SK-N-SH treated with all-trans-retinoic acid at 6 μM for 48 hours (cell line): ENCODE measurements around the gene RNF114.

ENCODE experiments used
- ATAC-seq: fragments of 200-7000 bp; cut with Tn5 transposase; 3 replicates; pipeline ENCODE4 v1.9.1; 2020; ENCODE audit warnings: mild to moderate bottlenecking, moderate library complexity
- ARNTL ChIP-seq: fragments of 450-650 bp; formaldehyde crosslinking; IDR thresholded peaks from 2 replicates; pipeline ENCODE4 v1.5.0; 2020; ENCODE audit warnings: low read depth, mild to moderate bottlenecking, moderate library complexity, borderline replicate concordance
- BACH2 ChIP-seq: fragments of 250-450 bp; sonication (Bioruptor Pico); IDR thresholded peaks from 2 replicates; pipeline ENCODE4 v1.9.0; 2021; ENCODE audit warnings: mild to moderate bottlenecking, borderline replicate concordance
- CSRNP3 ChIP-seq: fragments of 250-450 bp; sonication (Bioruptor Pico); IDR thresholded peaks from 2 replicates; pipeline ENCODE4 v1.5.1; 2021; ENCODE audit warnings: mild to moderate bottlenecking, moderate library complexity
- ESRRG ChIP-seq: fragments of 250-450 bp; sonication (Bioruptor Pico); IDR thresholded peaks from 2 replicates; pipeline ENCODE4 v1.6.1; 2021; ENCODE audit warnings: mild to moderate bottlenecking
- GLIS3 ChIP-seq: fragments of 250-450 bp; sonication (Bioruptor Pico); IDR thresholded peaks from 2 replicates; pipeline ENCODE4 v1.5.0; 2020; ENCODE audit warnings: mild to moderate bottlenecking, moderate library complexity
- ISL1 ChIP-seq: fragments of 250-450 bp; sonication (Bioruptor Pico); IDR thresholded peaks from 2 replicates; pipeline ENCODE4 v2.1.2; 2022; ENCODE audit warnings: mild to moderate bottlenecking, moderate library complexity
- PATZ1 ChIP-seq: fragments of 250-450 bp; sonication (Bioruptor Pico); IDR thresholded peaks from 2 replicates; pipeline ENCODE4 v1.8.0; 2020; ENCODE audit warnings: mild to moderate bottlenecking, moderate library complexity, borderline replicate concordance
- PPARA ChIP-seq: fragments of 250-450 bp; sonication (Bioruptor Pico); IDR thresholded peaks from 2 replicates; pipeline ENCODE4 v1.5.0; 2020; ENCODE audit warnings: mild to moderate bottlenecking, borderline replicate concordance
- RARB ChIP-seq: fragments of 250-450 bp; sonication (Bioruptor Pico); IDR thresholded peaks from 2 replicates; pipeline ENCODE4 v1.8.0; 2021; ENCODE audit warnings: mild to moderate bottlenecking, moderate library complexity
- SNAI2 ChIP-seq: fragments of 250-450 bp; sonication (Bioruptor Pico); IDR thresholded peaks from 2 replicates; pipeline ENCODE4 v1.5.0; 2020; ENCODE audit warnings: mild to moderate bottlenecking, moderate library complexity
- TCF4 ChIP-seq: fragments of 250-450 bp; sonication (Bioruptor Pico); IDR thresholded peaks from 2 replicates; pipeline ENCODE4 v1.8.0; 2021; ENCODE audit warnings: mild to moderate bottlenecking, moderate library complexity, borderline replicate concordance
- TOX ChIP-seq: fragments of 250-450 bp; sonication (Bioruptor Pico); IDR thresholded peaks from 2 replicates; pipeline ENCODE4 v1.8.0; 2021; ENCODE audit warnings: mild to moderate bottlenecking, moderate library complexity, borderline replicate concordance
- ZC3H10 ChIP-seq: fragments of 250-450 bp; sonication (Bioruptor Pico); IDR thresholded peaks from 2 replicates; pipeline ENCODE4 v1.5.1; 2021; ENCODE audit warnings: mild to moderate bottlenecking, moderate library complexity
- ZFP3 ChIP-seq: fragments of 250-450 bp; sonication (Bioruptor Pico); IDR thresholded peaks from 2 replicates; pipeline ENCODE4 v1.5.0; 2020; ENCODE audit warnings: mild to moderate bottlenecking, moderate library complexity
- ZFP30 ChIP-seq: fragments of 450-650 bp; formaldehyde crosslinking; IDR thresholded peaks from 2 replicates; pipeline ENCODE4 v1.5.0; 2022; ENCODE audit warnings: mild to moderate bottlenecking, moderate library complexity
- ZNF565 ChIP-seq: fragments of 450-650 bp; formaldehyde crosslinking; conservative IDR thresholded peaks from 2 replicates; pipeline ENCODE4 v1.5.0; 2020; ENCODE audit warnings: low read depth, mild to moderate bottlenecking, moderate library complexity
- ZNF70 ChIP-seq: fragments of 450-650 bp; formaldehyde crosslinking; IDR thresholded peaks from 2 replicates; pipeline ENCODE4 v1.5.0; 2020; ENCODE audit warnings: mild to moderate bottlenecking, moderate library complexity
- ZNF8 ChIP-seq: fragments of 450-650 bp; formaldehyde crosslinking; IDR thresholded peaks from 2 replicates; pipeline ENCODE4 v1.5.0; 2020; ENCODE audit warnings: mild to moderate bottlenecking, moderate library complexity
- TF ChIP-seq, protein P1 (sequence below): fragments of 250-450 bp; sonication (Bioruptor Pico); IDR thresholded peaks from 2 replicates; pipeline ENCODE4 v1.5.1; 2020; ENCODE audit warnings: low read depth, mild to moderate bottlenecking, moderate library complexity
- TF ChIP-seq, protein P2 (sequence below): fragments of 250-450 bp; sonication (Bioruptor Pico); IDR thresholded peaks from 2 replicates; pipeline ENCODE4 v1.5.0; 2020; ENCODE audit warnings: mild to moderate bottlenecking, moderate library complexity
- TF ChIP-seq, protein P3 (sequence below): fragments of 250-450 bp; sonication (Bioruptor Pico); IDR thresholded peaks from 2 replicates; pipeline ENCODE4 v1.8.0; 2021; ENCODE audit warnings: low read depth, mild to moderate bottlenecking, moderate library complexity, borderline replicate concordance

The RNF114 gene

DNA sequence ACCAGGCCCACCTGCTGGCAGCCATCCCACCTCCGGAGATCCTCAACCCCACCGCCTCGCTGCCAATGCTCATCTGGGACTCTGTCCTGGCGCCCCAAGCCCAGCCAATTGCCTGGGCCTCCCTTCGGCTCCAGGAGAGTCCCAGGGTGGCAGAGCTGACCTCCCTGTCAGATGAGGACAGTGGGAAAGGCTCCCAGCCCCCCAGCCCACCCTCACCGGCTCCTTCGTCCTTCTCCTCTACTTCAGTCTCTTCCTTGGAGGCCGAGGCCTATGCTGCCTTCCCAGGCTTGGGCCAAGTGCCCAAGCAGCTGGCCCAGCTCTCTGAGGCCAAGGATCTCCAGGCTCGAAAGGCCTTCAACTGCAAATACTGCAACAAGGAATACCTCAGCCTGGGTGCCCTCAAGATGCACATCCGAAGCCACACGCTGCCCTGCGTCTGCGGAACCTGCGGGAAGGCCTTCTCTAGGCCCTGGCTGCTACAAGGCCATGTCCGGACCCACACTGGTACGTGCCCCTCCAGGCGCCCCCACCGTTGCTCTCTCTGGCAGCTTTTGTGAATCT is 47.7 kb downstream of the RNF114 start (continued):
- TF ChIP-seq, protein P1, sequence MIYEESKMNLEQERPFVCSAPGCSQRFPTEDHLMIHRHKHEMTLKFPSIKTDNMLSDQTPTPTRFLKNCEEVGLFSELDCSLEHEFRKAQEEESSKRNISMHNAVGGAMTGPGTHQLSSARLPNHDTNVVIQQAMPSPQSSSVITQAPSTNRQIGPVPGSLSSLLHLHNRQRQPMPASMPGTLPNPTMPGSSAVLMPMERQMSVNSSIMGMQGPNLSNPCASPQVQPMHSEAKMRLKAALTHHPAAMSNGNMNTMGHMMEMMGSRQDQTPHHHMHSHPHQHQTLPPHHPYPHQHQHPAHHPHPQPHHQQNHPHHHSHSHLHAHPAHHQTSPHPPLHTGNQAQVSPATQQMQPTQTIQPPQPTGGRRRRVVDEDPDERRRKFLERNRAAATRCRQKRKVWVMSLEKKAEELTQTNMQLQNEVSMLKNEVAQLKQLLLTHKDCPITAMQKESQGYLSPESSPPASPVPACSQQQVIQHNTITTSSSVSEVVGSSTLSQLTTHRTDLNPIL (CRISPR knock-in tag): no peak
- TF ChIP-seq, protein P2, sequence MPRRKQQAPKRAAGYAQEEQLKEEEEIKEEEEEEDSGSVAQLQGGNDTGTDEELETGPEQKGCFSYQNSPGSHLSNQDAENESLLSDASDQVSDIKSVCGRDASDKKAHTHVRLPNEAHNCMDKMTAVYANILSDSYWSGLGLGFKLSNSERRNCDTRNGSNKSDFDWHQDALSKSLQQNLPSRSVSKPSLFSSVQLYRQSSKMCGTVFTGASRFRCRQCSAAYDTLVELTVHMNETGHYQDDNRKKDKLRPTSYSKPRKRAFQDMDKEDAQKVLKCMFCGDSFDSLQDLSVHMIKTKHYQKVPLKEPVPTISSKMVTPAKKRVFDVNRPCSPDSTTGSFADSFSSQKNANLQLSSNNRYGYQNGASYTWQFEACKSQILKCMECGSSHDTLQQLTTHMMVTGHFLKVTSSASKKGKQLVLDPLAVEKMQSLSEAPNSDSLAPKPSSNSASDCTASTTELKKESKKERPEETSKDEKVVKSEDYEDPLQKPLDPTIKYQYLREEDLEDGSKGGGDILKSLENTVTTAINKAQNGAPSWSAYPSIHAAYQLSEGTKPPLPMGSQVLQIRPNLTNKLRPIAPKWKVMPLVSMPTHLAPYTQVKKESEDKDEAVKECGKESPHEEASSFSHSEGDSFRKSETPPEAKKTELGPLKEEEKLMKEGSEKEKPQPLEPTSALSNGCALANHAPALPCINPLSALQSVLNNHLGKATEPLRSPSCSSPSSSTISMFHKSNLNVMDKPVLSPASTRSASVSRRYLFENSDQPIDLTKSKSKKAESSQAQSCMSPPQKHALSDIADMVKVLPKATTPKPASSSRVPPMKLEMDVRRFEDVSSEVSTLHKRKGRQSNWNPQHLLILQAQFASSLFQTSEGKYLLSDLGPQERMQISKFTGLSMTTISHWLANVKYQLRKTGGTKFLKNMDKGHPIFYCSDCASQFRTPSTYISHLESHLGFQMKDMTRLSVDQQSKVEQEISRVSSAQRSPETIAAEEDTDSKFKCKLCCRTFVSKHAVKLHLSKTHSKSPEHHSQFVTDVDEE (CRISPR knock-in tag): no peak
- no peak for TF ChIP-seq GLIS3
- no peak for TF ChIP-seq ZFP3 (CRISPR knock-in tag)
- no peak for TF ChIP-seq BACH2 (CRISPR knock-in tag)
- TF ChIP-seq, all 23 proteins: peak for 0

DNA sequence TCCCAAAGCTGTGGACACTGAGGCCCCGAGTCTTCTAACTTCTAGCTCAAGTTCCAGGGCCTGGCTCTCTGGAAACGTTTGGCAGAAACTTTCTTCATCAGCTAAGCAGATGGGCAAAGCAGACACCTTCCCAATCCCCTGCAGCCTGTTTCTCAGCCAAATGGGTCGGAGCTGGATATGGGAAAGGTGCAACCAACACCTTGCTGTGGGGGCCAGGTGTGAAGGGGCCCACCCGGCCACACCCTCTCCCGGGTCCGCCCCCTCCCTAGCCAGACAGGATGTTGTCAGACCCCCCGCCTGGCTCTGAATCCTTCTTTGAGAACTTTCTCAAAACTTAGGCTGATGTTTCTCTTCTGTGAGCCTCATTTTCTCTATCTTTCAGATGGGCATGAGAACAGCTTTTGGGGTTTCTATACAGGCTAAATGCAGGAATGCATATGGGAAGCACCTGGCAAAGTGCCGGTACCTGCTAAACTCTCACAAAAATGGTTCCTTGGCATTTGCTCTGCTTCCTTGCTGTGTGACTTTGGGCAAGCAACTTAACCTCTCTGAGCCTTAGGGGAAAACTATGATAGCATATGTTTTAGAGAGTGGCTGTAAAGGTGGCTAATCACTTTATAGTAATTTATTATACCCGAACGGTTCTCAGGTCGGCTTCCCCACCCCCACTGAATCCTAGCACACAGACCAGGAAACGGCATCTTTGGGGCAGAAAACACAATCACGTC is 48.4 kb downstream of the RNF114 start:
- no peak for ATAC-seq
- TF ChIP-seq, protein P1 (CRISPR knock-in tag): no peak
- TF ChIP-seq PPARA (CRISPR knock-in tag) (no peak), ARNTL (CRISPR knock-in tag) (no peak), GLIS3 (no peak), TOX (CRISPR knock-in tag) (no peak)

DNA sequence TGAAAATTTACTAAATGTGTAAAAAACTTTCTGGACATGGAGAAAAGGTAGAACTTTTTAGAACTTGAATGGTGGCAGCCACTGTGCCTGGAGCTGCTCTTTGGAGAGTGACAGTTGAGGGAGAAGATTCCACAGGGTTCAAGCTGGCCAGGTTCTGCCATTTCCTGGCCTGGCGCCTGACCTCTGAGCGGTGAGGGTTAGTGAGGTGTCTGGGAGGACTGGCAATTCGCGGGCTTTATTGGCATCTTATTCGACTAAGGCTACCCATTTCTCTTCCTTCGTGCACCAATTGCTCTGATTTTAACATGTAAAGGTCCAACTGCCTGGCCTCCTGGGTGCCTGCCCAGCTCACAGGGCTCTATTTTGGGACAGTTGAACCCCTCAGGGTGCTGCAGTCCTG is 49.0 kb downstream of the RNF114 start:
- no peak for ATAC-seq
- no peak for TF ChIP-seq SNAI2 (CRISPR knock-in tag)
- TF ChIP-seq ISL1 (CRISPR knock-in tag): no peak
- no peak for TF ChIP-seq ZNF70 (CRISPR knock-in tag)
- TF ChIP-seq ARNTL (CRISPR knock-in tag): no peak
- no peak for TF ChIP-seq ESRRG (CRISPR knock-in tag)
- no peak for TF ChIP-seq ZNF8
- no peak for TF ChIP-seq ZNF565 (CRISPR knock-in tag)
- TF ChIP-seq ZFP30 (CRISPR knock-in tag): no peak

- TF ChIP-seq RARB (CRISPR knock-in tag): no peak
- no peak for ATAC-seq
Observed at GRCh38 chr20:49985617-49986016, 49.4 kb downstream of the RNF114 start.

DNA sequence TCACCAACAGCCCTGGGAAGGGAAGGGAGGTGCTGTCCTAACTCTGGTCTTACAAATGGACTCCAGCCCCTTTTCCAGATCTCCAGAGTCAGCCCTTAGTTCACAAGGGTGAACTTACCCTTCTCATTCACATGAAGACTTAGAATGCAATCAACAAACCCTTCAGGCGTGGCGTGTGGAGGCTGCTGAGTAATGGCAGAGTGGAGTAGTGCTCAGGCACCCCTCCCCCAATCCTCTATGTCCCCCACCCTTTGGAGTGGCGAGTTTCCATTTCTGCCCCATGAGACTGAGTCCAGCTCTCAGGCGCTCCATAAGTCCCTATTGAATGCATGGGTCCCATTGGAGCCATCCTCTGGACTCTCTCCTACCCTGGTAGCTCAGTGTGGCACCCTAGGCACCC is 49.9 kb downstream of the RNF114 start:
- no peak for ATAC-seq
- TF ChIP-seq ARNTL (CRISPR knock-in tag): no peak
- no peak for TF ChIP-seq ZFP3 (CRISPR knock-in tag)
- TF ChIP-seq, protein P3, sequence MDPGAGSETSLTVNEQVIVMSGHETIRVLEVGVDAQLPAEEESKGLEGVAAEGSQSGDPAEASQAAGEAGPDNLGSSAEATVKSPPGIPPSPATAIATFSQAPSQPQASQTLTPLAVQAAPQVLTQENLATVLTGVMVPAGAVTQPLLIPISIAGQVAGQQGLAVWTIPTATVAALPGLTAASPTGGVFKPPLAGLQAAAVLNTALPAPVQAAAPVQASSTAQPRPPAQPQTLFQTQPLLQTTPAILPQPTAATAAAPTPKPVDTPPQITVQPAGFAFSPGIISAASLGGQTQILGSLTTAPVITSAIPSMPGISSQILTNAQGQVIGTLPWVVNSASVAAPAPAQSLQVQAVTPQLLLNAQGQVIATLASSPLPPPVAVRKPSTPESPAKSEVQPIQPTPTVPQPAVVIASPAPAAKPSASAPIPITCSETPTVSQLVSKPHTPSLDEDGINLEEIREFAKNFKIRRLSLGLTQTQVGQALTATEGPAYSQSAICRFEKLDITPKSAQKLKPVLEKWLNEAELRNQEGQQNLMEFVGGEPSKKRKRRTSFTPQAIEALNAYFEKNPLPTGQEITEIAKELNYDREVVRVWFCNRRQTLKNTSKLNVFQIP (CRISPR knock-in tag): no peak
- TF ChIP-seq ZFP30 (CRISPR knock-in tag): no peak
- no peak for TF ChIP-seq TOX (CRISPR knock-in tag)
- TF ChIP-seq PATZ1 (CRISPR knock-in tag): no peak
- no peak for TF ChIP-seq ISL1 (CRISPR knock-in tag)
- no peak for TF ChIP-seq RARB (CRISPR knock-in tag)
- no peak for TF ChIP-seq CSRNP3 (CRISPR knock-in tag)
- TF ChIP-seq ESRRG (CRISPR knock-in tag): no peak
- TF ChIP-seq TCF4: no peak
- TF ChIP-seq BACH2 (CRISPR knock-in tag): no peak
- TF ChIP-seq ZNF70 (CRISPR knock-in tag): no peak
- no peak for TF ChIP-seq ZC3H10 (CRISPR knock-in tag)
